ENCODE measurements around the gene DCLK1.
A peak's percentile ranks its signal among the peaks of the same experiment; 100 is the strongest.

Gene DCLK1

DNA sequence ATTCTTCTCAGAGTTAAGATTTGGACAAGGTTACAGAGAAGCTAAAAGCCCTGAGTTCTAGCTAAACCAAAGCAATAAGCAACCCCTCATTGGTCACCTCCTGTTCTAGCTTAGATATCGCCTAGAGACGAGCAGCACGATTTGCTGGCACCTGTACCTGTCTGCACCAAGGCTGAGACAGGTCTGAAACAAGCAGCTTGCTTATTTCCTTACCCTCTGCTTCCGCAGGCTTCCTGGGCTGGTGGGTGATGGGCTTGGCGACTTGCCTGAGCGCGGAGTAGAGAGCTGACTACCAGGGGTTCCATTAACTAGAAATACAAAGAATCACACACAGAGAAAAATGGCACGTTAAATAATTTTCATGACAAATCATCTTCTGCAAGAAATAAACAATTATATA lies 276.9 kb downstream of the DCLK1 start:
- no peak for DNase-seq

DNA sequence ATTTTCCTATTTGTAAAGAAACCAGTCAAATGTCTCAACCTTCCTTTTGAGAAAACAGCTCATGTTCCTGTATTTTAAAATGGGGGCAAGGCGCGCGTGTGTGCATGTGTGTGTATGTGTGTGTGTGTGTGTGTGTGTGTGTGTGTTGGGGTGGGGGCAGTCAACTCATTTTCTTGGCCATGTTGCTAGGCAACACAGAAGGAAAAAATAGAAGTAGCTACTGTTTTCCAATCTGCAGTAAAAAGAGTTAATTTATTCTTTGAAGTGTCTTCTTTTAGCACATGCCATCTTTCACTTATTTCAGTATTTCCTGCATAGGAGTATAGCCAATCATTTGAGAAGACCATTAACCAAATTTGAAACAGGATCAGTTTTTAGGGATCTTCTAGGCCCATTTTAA lies 279.3 kb downstream of the DCLK1 start:
- no peak for DNase-seq

DNA sequence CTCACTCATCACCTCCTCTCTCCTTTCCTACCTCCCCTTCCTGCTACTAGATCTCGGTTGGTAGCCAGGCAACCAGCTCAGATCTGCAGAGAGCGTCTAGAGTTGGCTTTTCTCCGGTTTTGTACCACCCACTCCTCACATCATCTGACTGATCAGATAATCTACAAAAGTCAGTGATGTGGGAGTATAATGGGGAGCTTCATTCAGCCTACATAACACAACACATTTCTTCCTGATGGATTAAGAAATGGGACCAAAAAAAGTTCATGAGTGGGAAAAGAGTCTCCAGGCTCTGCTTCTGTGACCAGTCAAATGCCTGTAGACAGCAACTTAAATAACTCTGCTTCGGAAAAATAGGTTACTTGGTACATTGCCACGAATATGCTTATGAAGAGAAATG lies 279.8 kb downstream of the DCLK1 start:
- DNase-seq = no peak

DNA sequence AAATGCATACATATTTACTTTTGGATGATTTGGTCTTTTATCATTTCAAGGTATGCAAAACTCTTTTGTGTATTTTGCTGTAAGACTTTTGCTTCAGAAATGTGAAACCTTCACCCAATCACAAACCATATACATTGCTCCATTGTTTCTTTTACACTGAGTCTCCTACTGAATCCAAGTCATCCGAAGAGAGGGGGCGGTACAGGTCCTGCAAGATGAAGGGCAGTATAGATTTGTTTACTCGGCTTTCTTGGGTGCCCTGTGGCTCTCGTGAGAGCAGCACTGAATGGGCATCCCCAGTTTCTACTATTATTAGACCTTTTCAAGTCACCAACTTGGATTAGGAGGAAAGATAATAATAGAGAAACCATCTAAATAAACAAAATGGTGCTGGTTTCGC lies 280.6 kb downstream of the DCLK1 start:
- no peak for DNase-seq

DNA sequence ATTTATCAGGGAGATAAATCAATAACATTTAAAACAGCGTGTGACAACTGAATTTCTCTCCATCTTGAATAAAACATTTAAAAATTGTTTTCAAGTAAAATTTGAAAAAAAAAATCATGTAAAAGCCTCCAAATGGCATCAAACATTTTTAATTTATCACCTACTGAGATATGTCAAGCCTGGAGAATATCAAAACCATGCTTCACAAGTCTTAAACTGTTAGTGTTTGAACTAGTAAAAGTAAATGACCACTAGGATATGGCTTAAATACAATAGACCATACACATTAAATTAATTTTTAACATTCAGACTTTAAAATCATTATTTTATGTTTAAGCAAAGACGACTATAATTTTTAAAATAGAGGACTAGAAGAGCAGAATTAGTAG lies 281.9 kb downstream of the DCLK1 start:
- no peak for DNase-seq

DNA sequence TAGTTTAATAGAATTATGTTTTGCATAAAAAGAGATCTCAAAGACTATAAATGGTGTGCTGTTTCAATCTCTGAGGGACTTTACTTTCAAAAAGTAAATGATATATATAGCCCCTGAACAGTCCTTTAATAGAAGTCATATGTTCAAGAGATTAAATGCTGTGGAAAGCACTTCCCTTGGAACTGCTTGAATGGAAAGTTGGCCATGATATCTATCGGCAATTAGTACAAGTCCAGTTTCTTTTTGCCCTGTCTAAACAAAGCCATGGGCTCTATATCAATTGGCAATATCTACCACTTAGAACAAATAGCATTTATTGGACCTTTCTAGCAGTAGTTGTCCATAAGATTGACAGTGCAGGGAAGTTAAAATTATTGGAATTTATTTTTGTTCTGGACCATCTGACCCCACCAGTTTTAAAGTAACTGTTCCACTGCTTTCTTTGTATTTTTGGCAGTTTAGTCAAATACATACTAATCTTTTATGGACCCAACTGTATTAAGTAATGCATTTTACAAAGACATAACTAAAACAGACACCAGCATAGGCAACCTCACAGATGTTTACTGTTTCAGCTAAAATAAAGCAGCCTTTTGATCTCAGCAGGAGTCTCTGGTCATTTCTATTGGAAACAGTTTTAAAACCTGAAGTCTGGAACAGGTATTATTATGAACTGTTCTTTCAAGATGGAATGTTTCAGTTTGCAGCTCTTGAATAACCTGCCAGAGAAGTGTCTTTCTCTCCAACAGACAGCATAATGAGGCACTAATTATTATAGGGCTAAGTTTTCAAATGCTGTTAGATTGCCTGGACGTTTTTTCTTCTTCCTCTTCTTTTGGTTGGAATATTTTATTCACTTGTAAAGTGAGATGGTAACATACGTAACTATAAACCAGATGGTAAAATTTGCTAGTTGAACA lies 282.6 kb downstream of the DCLK1 start:
- DNase-seq = no peak

DNA sequence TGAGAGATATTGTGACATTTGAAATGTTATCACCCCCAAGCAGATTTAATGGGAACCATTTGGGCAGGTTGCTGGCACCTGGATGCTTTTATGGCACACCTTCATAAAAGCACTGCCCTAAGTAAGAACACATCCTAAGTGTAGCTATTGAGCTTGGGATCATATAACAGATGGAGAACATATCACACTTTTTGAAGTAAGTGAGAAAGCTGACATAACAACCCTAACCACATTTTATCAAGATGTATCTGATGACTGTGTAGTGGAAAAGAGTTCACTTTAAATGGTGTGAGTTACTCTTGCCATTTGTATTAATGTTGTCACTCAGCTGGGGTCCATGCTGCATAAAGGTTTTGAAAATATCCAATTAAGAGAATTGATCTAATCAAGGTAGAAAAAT lies 287.9 kb downstream of the DCLK1 start:
- no peak for DNase-seq

DNA sequence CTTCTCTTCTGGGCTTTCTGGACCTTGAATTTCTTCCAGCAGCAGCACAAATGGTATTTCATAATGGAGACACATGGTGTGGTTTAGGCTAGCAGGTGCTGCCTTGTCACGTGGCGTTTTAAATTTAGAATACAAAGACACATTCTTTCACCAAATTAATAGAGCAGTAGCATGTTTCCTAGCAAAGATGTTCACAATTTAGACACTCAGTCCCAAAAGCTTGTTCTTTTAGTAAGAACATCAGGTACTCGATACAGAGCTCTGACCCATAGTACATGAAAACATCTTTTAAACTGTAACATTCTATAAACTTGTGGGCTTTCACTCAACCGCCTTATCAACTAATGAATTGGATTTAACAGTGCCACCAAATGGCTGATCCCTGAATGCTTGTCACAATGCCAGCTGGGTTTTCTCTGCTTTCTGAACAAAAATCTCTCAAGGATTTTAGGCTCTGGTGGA lies 290.1 kb downstream of the DCLK1 start:
- no peak for DNase-seq

DNA sequence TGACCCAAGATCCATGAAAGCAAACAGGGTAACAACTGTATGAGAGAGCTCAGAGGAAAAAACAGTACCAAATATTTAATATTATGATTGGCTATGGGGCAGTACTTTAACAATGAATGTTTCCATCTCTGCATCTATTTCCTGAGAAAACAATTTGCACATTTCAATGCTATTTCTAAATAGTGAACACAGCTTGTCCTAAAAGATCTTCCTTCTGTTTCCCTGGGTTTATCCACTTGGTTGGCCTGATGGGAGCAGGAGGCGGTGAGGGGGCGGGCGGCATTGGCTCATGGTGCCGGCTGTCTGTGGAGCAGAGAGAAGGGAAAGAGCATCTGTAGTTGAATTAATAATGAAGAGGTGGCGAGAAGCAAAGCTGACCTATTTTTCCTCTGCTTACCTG lies 291.4 kb downstream of the DCLK1 start:
- no peak for DNase-seq

DNA sequence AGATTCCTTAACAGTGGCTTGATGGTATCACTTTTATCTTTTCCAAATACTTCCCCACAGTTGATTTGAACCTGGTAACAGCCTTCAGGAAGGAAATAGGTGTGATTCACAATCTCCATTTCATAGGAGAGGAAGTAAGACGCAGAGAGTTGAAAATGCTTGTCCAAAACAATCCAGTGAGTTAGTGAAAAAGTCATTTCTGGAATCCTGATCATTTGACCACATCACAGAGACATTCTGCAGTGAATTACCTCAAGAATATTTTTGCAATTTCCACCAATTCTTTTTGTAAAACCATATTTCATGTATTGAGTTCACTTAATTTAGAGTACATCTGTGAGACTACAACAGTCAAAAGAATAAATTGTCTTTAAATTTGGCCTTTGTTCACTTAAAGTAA lies 292.8 kb downstream of the DCLK1 start:
- DNase-seq = no peak

DNA sequence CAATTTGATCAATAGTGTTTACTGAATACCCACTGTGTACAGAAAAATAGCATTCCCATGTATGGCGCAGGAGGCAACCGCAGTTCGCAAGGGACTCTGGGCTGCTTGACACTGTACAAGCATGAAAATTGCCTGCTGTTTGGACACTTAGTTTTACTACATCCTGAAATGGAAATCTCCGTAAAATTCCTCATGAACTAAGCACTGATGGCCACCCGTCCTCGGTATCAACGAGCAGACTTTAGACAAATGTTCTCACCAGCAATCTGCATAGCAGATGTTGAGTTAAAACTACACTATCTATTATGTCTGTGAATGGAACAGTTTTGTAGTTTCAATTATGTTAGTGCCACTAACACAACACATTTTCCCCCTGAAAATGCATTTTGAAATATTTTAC lies 294.7 kb downstream of the DCLK1 start:
- DNase-seq = no peak

DNA sequence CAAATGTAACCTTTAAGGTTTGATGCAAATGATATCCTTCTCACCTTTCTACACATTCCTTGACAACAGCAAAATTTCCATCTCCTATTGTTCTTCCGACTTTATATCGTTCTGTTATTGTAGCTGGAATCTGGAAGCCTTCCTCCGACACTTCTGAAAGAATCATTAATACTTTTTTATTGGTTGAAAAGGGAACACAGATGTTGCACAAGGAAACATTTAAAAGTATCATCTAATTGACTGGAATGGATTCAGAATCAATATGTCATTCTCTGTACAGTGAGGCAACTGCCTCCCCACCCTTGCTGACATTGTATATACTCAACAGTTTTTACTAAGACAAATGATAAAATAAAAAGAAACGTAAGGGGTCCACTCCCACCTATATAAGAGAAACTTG lies 295.2 kb downstream of the DCLK1 start:
- no peak for DNase-seq

DNA sequence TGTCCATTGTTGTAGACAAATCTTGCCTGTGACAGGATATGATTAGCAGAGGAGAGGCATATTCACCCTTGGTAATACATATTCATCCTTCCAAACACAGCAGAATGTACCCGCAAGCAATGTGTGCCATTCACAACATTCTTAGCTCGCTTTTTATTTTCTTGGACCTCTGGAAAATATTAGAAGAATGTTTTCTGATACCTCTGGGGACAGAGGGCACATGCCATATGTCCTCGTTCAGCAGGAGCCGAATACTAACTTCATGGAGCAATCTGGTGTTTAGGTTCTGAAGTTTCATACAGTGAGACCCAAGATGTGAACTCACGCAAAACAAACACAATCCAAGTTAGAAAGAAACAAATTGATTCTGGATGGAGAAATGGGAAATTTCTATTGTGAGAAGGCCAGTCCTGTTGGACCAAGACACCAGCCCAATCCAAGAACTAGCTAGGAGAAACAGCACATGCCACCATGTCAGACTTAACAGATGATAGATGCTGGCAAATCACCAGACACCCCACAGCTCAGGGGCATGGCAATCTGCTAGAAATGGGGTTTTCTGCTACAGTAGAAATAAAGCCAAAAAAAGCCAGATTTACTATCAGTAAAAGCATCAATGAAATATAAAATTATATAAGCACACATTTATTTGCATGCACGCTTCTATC lies 297.4 kb downstream of the DCLK1 start:
- DNase-seq = no peak

DNA sequence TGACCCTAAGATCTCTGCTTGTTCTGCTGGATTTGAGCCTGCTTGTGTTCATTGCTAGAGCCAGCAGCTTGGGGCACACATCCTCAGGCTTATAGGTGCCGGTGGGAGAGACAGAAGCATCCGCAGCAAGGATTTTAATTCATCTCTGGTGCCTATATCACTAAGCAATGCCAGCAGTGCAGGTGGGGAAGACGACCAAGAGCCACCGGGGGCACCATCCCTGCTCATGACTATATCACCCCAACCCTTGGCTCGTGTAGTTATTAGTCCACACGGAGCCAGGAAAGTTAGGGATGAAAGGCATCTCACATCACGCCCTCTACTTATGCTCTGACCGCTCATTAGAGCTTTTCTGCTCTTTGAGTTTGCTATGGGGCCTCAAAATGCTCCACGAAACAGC lies 298.2 kb downstream of the DCLK1 start:
- DNase-seq = no peak

DNA sequence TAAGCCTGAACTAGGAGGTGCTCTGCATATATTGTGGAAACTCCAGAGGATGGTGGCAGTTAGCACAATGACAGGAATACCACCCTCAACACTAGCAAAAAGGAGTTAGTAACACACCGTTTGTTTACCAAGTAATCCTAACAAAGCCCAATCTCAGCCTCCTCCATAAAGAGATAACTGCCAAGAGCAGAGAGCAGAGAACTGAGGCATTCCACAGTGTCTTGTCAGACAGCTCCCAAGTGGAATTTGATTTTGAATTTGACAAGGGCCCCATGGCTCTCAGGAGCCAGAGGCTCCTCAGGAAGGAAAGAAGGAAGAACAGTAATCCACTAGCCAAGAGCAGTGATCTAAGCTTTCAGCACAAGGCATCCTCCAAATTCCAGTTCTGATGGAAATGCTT lies 298.6 kb downstream of the DCLK1 start:
- no peak for DNase-seq

DNA sequence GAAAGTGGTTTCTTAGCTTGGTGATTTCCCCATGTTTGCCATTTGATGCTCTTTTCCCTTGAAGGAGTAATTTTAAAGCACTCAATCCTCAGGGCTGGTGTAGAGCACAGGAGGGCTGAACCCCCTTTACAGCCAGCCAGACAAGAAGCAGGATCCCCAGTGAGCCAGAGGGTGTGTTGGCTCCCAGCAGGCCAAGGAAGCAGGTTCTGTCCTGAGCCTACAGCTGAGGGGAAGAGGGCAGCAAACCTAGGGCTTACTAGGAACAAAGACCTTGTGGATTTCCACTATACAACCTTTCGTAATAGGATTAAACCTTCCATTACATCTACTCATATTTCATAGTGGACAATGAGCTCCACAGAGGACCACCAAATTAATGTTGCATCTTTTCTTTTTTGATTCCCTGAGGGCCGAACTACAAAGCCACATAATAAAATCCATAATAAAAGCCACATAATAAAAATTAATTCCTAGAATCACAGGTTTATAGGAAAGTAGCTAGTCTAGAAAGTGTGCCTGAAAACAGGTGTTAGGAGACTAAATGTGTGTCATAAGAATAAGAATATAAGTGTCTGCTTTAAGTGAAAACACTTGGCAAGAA lies 300.2 kb downstream of the DCLK1 start:
- no peak for DNase-seq

DNA sequence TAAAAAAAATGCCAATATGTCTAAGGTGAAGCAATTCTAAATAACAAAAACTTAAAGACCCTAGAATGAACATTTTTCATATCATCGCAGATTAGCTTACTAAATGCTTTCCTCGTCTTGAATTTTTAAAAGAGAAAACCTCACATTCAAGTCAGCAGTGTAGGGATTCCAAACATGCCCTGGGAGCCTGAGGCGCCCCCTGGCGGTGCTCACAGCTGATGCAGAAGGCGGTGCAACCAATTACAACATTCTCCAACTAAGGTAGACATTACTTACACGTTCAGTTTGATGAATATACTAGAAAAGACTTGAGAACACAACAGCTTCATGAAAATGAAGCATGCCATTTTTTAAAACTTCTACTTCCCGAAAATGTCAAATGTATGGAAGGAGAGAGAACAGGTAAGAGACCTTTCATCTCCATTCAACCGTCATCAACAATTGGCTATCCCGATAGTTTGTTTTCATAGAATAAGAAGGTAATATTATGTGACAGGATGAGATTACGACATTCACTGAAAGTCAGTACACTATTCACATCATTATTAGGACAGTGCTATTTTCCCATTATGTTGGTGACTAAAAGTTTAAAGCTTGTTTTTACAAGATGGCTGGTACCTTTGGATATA lies 304.4 kb downstream of the DCLK1 start:
- no peak for DNase-seq

DNA sequence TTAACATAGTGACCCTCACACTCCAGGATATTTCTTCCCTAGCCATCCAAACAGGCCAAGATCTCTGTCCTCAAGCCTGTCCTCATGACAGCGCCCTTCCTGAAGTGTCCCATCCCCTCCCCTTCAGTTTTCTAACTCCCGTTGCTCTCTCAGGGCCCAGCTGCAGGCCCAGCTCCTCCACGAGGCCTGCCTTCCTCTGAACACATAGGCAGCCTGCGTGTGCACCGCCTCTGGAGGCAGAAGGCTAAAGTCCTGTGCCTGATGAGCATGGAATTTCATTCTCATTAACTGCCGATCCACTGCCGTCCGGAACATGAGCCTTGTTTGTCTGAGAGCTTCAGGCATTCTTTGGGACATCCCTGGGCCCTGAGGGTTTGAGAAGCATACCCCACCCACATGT lies 306.4 kb downstream of the DCLK1 start:
- no peak for DNase-seq

DNA sequence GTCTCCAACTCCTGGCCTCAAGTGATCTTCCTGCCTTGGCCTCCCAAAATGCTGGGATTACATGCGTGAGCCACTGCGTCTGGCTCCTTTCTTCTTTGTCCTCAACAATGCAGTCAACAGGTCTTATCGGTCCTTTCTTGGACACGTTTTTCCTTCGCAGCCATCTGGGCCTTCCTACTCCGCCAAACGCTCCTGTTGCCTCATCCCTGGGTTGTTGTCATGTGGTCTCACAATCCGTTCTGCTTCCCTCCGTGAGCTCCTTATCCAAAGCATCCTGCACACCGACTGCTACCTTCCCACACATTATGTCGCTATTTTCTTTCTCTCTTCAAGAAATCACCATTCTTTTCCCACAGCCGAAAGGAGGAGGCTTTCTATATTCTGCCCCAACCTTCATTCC lies 306.8 kb downstream of the DCLK1 start:
- no peak for DNase-seq

DNA sequence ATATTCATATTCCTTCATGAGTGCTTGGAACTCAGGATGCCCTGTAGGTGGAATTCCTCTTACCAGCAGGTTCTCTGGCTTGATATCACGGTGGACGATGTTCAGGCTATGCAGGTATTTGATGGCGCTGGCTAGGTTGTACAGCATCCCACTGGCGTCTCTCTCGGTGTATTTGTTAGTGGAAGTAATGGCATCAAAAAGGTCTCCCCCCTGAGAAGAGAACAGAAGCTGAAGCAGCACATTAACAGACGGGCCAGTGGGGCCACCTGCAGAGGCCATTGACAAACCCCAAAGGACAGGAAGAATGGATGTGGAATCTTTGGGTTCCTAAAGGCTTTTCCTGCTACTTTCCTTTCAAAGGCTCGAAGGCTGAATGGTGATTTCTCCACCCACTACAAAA lies 308.5 kb downstream of the DCLK1 start:
- no peak for DNase-seq

DNA sequence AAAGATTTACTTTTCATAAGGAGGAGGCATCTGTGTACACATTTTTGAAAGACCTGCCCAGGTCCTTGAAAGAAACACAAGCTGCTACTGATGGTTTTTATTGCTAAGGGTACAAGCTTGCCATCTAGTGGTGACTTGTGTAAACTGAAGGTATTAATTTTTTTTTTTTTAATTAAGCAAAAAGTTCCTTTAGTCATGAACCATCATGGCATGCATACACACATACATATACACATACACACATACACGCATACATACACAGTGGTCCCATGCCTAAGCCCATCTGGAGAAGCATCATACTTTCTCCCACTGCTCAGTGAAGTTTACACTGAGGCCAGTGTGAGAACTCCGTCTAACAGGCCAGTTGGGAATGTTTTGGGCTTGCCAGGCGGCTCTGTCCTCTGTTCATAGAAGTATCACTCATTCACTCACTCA lies 312.5 kb downstream of the DCLK1 start:
- DNase-seq = peak; percentile 8

DNA sequence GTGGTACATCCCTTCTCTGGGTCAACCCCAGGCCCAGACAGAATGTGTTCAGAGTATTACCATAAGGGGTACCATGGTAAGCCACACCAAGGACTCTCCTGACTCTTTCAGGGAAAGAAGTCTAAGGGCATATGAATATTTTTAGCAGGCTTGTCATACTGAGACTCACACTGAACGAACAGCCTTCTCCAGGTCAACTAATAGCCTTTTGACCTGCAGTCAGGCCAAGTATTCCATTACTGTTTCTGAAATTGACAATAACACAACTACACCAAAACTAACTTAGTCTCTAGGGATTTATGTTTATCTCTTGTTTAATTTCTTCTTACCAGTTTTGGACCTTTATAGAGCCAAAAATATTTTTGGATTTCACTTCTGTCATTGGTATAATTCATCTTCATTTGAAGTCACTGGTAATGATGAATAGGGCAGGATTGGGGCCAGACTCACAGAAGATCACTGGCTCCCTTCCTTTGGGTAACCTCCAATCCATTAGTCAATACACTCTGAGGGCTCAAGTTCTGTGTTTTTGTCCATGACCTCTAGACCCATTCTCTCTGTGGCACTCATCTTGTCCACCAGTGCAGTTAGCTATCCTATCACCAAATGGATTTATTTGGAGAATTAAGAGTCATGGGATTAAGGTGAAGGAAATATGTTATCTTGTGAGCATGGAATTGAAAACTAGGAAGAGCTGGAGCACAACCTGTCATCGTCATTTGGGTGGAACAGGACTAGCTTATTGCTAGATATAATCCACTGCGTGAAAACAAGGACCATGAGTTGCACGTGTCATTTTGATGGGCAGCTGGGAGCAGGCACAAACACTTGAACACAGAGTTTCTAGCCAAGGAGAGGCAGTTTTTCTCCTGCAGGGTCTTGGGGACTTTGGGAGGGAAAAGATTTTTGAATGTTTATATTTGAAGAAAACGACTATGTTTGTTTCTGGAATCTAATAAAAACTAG lies 313.3 kb downstream of the DCLK1 start:
- DNase-seq = no peak

Measured in NCI-H1417 treated with DMSO at 0.1 percent for 48 hours (cell line).